ENCODE results near the gene ADGRB3.

ADGRB3 gene

GRCh38 chr6:69289689-69290495, 654.8 kb downstream of the ADGRB3 start:
- TF ChIP-seq TAF1 (IDR thresholded peaks at IDR 0.05; ENCODE audit: low read depth), result no peak
- TF ChIP-seq YY1 (IDR thresholded peaks at IDR 0.05; ENCODE audit: low read depth), result no peak
- TF ChIP-seq TCF12 (IDR thresholded peaks at IDR 0.05; ENCODE audit: low read depth), result no peak

- TF ChIP-seq USF1 (IDR thresholded peaks at IDR 0.05) (no peak), CEBPB (IDR thresholded peaks at IDR 0.05) (no peak), EGR1 (IDR thresholded peaks at IDR 0.05) (no peak)
These were observed 658.4 kb downstream of the ADGRB3 start for GRCh38 chr6:69293471-69293870.

- no peak for TF ChIP-seq RAD21 (IDR thresholded peaks at IDR 0.05; ENCODE audit: low read depth)
- TF ChIP-seq REST (IDR thresholded peaks at IDR 0.05; ENCODE audit: low read depth), result no peak
- no peak for TF ChIP-seq EP300 (IDR thresholded peaks at IDR 0.05; ENCODE audit: borderline replicate concordance)
- no peak for TF ChIP-seq FOXM1 (IDR thresholded peaks at IDR 0.05; ENCODE audit: borderline replicate concordance, low read depth)
- no peak for TF ChIP-seq CEBPB (IDR thresholded peaks at IDR 0.05)
- TF ChIP-seq USF1 (IDR thresholded peaks at IDR 0.05), result no peak
- TF ChIP-seq TCF12 (IDR thresholded peaks at IDR 0.05; ENCODE audit: low read depth), result no peak
- TF ChIP-seq MAX (IDR thresholded peaks at IDR 0.05), result no peak
- no peak for TF ChIP-seq TEAD4 (IDR thresholded peaks at IDR 0.05)
- TF ChIP-seq TAF1 (IDR thresholded peaks at IDR 0.05; ENCODE audit: low read depth), result no peak
- TF ChIP-seq CREB1 (IDR thresholded peaks at IDR 0.05; ENCODE audit: low read depth), result no peak
- no peak for TF ChIP-seq YY1 (IDR thresholded peaks at IDR 0.05; ENCODE audit: low read depth)
- TF ChIP-seq EGR1 (IDR thresholded peaks at IDR 0.05), result no peak
- TF ChIP-seq NFIC (IDR thresholded peaks at IDR 0.05), result no peak
- no peak for TF ChIP-seq ZBTB7A (IDR thresholded peaks at IDR 0.05; ENCODE audit: low read depth)
These were observed 659.3 kb downstream of the ADGRB3 start for GRCh38 chr6:69294407-69294806.

GRCh38 chr6:69294862-69295261, 659.8 kb downstream of the ADGRB3 start:
- no peak for TF ChIP-seq YY1 (IDR thresholded peaks at IDR 0.05; ENCODE audit: low read depth)
- no peak for TF ChIP-seq EGR1 (IDR thresholded peaks at IDR 0.05)
- no peak for TF ChIP-seq USF1 (IDR thresholded peaks at IDR 0.05)

- TF ChIP-seq ZBTB7A (IDR thresholded peaks at IDR 0.05; ENCODE audit: low read depth), result no peak
- no peak for TF ChIP-seq EP300 (IDR thresholded peaks at IDR 0.05; ENCODE audit: borderline replicate concordance)
- TF ChIP-seq TAF1 (IDR thresholded peaks at IDR 0.05; ENCODE audit: low read depth), result no peak
- no peak for TF ChIP-seq YY1 (IDR thresholded peaks at IDR 0.05; ENCODE audit: low read depth)
- TF ChIP-seq EGR1 (IDR thresholded peaks at IDR 0.05), result no peak
- TF ChIP-seq REST (IDR thresholded peaks at IDR 0.05; ENCODE audit: low read depth), result no peak
- TF ChIP-seq MAX (IDR thresholded peaks at IDR 0.05), result no peak
- TF ChIP-seq FOXM1 (IDR thresholded peaks at IDR 0.05; ENCODE audit: borderline replicate concordance, low read depth), result no peak
- no peak for TF ChIP-seq NFIC (IDR thresholded peaks at IDR 0.05)
- no peak for TF ChIP-seq TCF12 (IDR thresholded peaks at IDR 0.05; ENCODE audit: low read depth)
- no peak for TF ChIP-seq TEAD4 (IDR thresholded peaks at IDR 0.05)
- TF ChIP-seq CEBPB (IDR thresholded peaks at IDR 0.05), result no peak
- TF ChIP-seq CREB1 (IDR thresholded peaks at IDR 0.05; ENCODE audit: low read depth), result no peak
These were observed 668.3 kb downstream of the ADGRB3 start for GRCh38 chr6:69303382-69303781.

- TF ChIP-seq CEBPB (IDR thresholded peaks at IDR 0.05) (no peak), RAD21 (IDR thresholded peaks at IDR 0.05; ENCODE audit: low read depth) (no peak), TAF1 (IDR thresholded peaks at IDR 0.05; ENCODE audit: low read depth) (no peak), YY1 (IDR thresholded peaks at IDR 0.05; ENCODE audit: low read depth) (no peak), EP300 (IDR thresholded peaks at IDR 0.05; ENCODE audit: borderline replicate concordance) (no peak), TCF12 (IDR thresholded peaks at IDR 0.05; ENCODE audit: low read depth) (no peak), USF1 (IDR thresholded peaks at IDR 0.05) (no peak), NFIC (IDR thresholded peaks at IDR 0.05) (no peak), EGR1 (IDR thresholded peaks at IDR 0.05) (no peak), REST (IDR thresholded peaks at IDR 0.05; ENCODE audit: low read depth) (no peak), MAX (IDR thresholded peaks at IDR 0.05) (no peak), ZBTB7A (IDR thresholded peaks at IDR 0.05; ENCODE audit: low read depth) (no peak), TEAD4 (IDR thresholded peaks at IDR 0.05) (no peak)
These were observed 670.4 kb downstream of the ADGRB3 start for GRCh38 chr6:69305456-69305855.

Measured in Ishikawa (cell line).